ENCODE results near the gene MAPK9.
A peak's percentile ranks its signal among the peaks of the same experiment; 100 is the strongest.

MAPK9 gene

GRCh38 chr5:180291234-180291940 lies 496 bp downstream of the MAPK9 start:
- DNase-seq, result no peak

DNA sequence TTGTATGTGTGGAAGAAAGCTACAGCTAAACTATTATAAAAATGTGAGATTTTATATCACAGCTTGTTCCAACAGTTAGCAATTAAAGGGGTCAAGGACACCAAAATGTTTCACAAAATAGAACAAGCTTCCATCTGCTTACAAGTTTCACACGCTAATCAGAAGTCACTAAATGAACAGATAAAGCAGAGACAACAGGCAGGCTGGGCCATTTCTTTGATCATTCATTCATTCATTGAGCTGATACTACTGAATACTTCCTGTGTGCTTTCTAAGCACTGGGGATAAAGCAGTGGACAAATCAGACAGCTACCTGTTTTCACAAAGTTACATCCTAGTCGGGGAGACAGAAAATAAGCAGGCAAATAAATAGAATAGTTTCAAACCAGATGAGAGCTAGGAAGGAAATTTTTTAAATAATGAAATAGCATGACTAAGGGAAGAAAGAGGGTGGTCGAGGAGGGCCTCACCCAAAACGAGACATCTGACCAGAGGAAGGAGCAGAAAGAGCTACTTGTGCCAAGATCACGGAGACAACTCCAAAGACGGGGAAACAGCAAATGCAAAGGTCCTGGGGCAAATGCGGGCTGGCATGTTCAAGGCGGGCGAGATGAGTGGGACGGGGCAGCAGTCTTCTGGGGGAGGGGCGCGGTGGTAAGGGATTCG lies 1.2 kb downstream of the MAPK9 start:
- no peak for DNase-seq

DNA sequence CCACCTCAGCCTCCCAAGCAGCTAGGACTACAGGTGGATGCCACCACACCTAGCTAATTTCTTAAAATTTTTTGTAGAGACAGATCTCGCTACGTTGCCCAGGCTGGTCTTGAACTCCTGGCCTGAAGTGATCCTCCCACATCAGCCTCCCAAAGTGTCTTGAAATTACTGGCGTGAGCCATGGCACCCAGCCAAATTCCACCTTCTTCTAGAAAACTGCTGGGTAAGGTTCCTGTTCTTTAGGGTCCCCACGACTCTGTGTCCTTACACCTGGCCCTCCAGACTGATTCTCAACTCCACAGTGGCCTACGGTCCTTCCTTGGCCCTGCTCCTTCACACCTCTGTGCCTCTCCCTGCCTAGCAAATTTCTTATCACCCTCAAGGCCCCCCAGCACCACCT lies 1.9 kb downstream of the MAPK9 start:
- no peak for DNase-seq

GRCh38 chr5:180289433-180289832 lies 2.5 kb downstream of the MAPK9 start:
- DNase-seq, result no peak

GRCh38 chr5:180287868-180288267 lies 4.0 kb downstream of the MAPK9 start:
- DNase-seq, result no peak

DNA sequence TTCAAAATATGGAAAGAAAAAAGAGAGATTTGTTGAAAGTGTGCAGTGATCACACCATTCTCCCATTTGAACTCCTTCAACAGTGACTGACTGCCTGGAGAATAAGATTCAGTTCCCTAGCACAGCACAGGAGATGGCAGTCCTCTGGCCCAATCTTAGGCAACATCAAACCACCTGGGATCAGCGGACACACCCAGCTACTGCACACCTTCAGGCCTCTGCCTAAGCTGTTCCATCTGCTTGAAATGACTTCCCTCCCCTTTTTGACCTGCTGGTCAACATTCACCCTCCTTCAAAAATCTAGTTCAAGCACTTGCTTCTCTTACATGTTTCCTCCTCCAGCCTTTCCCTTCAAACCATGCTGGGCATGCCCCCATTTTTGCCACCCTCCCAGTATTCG lies 4.5 kb downstream of the MAPK9 start:
- no peak for DNase-seq

DNA sequence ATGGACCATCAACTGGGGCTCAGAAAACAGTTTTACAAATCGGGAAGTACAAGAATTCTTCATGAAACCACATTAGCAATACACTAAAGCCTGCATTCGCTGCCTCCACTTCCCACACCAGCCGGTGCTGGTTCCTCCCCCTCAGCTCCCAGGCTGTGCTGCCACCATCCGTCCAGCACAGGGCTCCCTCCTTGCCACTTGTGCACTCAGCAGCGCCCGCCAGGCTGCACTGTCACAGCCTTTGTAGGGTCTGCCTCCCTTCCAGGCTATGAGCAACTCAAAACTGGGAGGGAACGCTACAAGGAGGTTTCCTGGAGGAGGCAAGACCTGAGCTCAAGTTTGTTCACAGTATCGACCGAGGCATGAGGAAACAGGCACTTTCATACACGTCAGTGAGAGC lies 7.7 kb downstream of the MAPK9 start:
- no peak for DNase-seq

GRCh38 chr5:180283026-180283615 lies 8.8 kb downstream of the MAPK9 start:
- DNase-seq, result peak; percentile 58

DNA sequence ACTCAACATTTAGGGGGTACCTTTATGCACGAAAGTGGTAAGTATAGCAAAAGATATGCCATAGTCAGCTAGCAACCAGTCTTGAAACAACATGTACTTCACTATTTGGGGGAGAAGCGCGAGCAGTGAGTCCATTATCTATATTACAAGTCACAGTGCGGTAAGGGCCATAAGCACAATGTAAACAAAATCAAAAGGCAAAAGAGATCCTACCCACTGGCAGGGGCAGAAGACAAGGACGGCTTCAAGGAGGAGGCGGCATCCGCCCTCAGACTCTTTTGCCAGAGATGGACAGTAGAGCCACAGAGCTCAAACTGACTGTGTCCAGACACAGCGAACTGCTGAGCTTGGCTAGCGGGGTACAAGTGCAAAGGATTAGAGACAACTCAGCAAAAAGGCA lies 9.6 kb downstream of the MAPK9 start:
- DNase-seq, result no peak

DNA sequence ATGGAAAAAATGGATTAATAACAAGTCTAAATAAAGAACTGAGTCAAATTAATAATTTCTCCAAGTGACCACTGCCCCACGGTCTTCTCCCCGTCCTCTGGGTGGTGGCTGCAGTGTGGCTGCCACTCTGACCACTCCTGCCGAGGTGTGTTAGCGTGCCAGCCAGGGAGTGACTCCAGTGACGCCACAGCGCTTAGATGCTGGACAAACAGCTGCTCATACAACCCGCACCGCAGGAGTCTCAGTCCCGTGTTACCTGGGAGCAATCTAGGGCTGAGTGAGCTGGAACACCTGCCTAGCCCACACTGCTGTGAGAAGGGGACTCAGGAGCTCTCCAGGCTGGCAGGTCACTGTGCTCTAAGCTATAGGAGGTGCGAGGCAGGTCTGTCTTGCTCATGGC lies 10.2 kb downstream of the MAPK9 start:
- no peak for DNase-seq

- no peak for DNase-seq
Observed at GRCh38 chr5:180274695-180275094, 17.2 kb downstream of the MAPK9 start.

GRCh38 chr5:180271221-180271620 lies 20.7 kb downstream of the MAPK9 start:
- peak; percentile 41 for DNase-seq

- no peak for DNase-seq
Observed at GRCh38 chr5:180259260-180259611, 32.6 kb downstream of the MAPK9 start.

DNA sequence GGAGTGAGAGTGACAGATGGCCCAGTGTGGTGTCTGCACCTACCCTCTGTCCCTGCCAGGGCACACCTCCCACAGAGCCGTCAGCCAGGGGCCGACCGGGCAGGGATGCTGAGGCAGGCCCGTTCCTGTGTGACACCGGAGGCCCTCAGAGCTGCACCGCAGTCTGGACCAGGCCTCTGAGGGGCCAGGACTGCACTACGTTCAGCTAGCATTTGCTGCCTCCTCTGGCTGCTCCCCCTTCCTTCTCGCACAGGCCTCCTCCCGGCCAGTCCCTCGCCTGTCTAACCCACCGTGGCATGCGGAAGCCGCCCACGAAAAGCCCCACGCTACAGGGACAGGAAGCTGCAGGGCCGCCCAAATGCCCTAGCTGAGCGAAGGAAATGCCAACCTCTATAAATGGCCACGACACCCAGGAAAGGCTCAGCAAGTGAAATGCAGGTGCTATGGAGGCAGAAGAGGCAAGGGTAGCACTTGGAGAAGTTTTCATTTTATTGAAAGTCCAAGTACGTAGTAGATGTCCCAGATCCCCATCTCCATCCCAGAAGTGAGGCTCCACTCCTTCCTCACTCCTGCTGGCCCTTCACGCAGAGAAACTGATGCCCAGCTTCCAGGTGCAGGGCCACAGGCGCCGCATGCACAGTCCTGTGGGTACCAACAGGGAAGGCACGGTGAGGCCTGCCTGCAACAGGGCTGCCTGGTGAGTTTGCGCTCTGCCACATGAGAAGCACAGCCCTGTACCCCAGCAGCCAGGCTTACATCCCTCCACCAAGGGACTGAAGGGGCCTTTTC lies 38.7 kb downstream of the MAPK9 start:
- peak; percentile 8 for DNase-seq

GRCh38 chr5:180251887-180252286 lies 40.0 kb downstream of the MAPK9 start:
- DNase-seq, result no peak

GRCh38 chr5:180251141-180251540 lies 40.7 kb downstream of the MAPK9 start:
- DNase-seq, result no peak

GRCh38 chr5:180250329-180250728 lies 41.6 kb downstream of the MAPK9 start:
- no peak for DNase-seq

GRCh38 chr5:180241600-180241999 lies 50.3 kb downstream of the MAPK9 start:
- no peak for DNase-seq

GRCh38 chr5:180238631-180239030 lies 53.3 kb downstream of the MAPK9 start:
- DNase-seq, result no peak

DNA sequence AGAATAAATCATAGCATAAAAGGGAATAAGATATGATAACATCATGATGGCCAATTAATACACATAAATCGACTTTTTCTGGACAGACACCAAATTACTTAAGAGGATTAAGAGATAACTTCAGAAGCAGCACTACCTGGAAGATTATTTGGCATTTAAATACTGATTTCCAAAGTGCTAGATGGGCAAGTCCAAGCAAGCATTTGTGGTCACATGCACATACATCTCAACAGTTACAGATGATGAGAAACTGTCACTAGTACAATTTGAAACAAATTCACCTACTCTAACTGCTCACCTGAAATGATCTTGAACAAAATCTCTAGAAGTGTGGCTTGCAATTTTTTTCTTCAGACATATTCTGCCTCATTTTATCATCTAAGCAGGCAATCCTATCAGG lies 56.0 kb downstream of the MAPK9 start:
- DNase-seq, result no peak

GRCh38 chr5:180235077-180235476 lies 56.8 kb downstream of the MAPK9 start:
- no peak for DNase-seq

GRCh38 chr5:180234271-180234670 lies 57.6 kb downstream of the MAPK9 start:
- DNase-seq, result no peak

DNA sequence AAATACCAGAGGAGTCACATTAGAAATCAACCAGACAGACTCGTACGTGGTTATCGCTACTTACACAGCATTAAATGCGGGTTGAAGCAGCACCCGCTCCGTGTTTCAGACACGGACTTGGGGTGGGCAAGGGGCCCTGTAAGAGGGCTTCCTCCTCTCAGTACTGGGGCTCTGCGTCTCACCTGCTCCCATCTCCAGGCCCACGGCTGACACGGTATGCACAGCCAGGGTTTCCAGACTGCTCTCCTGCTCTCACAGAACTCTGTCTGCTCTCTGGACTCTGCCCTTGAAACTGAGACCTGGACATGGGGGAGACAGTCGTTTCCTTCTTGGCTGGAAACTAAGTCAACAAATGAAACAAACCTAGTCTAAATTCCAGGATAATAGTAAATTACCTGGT lies 58.2 kb downstream of the MAPK9 start:
- no peak for DNase-seq

DNA sequence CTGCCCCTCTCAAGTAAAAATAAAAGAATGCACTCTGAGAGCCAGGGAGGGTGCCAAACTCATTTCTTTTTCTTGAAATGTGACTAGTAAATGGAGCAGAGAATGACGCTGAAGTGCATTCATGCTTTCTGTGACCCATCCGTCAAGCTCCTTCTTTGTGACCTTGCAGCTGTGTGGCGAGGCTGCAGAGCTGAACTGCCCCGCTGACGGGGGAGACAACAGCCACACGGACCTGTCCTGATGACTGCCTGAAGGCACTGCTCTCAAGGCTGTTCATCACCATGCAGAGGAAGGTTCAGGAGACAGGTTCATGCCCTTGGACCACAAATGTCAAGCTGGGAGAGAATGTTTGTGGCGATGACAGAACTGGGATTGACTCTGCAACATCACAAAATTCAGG lies 61.9 kb downstream of the MAPK9 start:
- no peak for DNase-seq

All from NCI-H226 (cell line).